NCI-H2196 (cell line): Measurements from ENCODE around the gene SPOP.
"Not testable (repeated sequence)": the region's sequence is repeated elsewhere in the genome, so short reads cannot be mapped to it uniquely, and the experiment has no call there.

Experiments
- DNase-seq: peaks from one replicate; lab custom pipeline; 2025; ENCODE audit not compliant: unreplicated experiment; lab: John Stamatoyannopoulos, UW

Gene SPOP

GRCh38 chr17:49696233-49696761 lies 18.4 kb upstream of the SPOP start:
- no peak for DNase-seq

GRCh38 chr17:49695698-49696232 lies 17.9 kb upstream of the SPOP start:
- DNase-seq, result no peak

GRCh38 chr17:49694847-49695697 lies 17.2 kb upstream of the SPOP start:
- DNase-seq, result peak; percentile 56

- DNase-seq, result no peak
These were observed 14.9 kb upstream of the SPOP start for GRCh38 chr17:49692751-49693150.

- DNase-seq, result no peak
These were observed 13.8 kb upstream of the SPOP start for GRCh38 chr17:49691677-49692191.

GRCh38 chr17:49691086-49691676 lies 13.3 kb upstream of the SPOP start:
- no peak for DNase-seq

GRCh38 chr17:49690256-49690655 lies 12.4 kb upstream of the SPOP start:
- no peak for DNase-seq

- DNase-seq, result no peak
These were observed 11.0 kb upstream of the SPOP start for GRCh38 chr17:49688848-49689247.

- DNase-seq, result no peak
These were observed 10.1 kb upstream of the SPOP start for GRCh38 chr17:49687878-49688491.

- DNase-seq, result no peak
These were observed 3.4 kb upstream of the SPOP start for GRCh38 chr17:49681106-49681979.

GRCh38 chr17:49680314-49680713 lies 2.4 kb upstream of the SPOP start:
- DNase-seq, result no peak

- peak; percentile 95 for DNase-seq
These were observed 564 bp downstream of the SPOP start for GRCh38 chr17:49677134-49677932.

- no peak for DNase-seq
These were observed 1.5 kb downstream of the SPOP start for GRCh38 chr17:49676276-49676868.

GRCh38 chr17:49674507-49674906 lies 3.4 kb downstream of the SPOP start:
- DNase-seq, result no peak

- not testable (repeated sequence) for DNase-seq
These were observed 4.2 kb downstream of the SPOP start for GRCh38 chr17:49673679-49674078.

GRCh38 chr17:49670641-49671040 lies 7.3 kb downstream of the SPOP start:
- no peak for DNase-seq

GRCh38 chr17:49670002-49670401 lies 7.9 kb downstream of the SPOP start:
- no peak for DNase-seq

GRCh38 chr17:49667854-49668253 lies 10.0 kb downstream of the SPOP start:
- DNase-seq, result no peak

- no peak for DNase-seq
These were observed 13.1 kb downstream of the SPOP start for GRCh38 chr17:49664706-49665211.
